Measurements from ENCODE around the gene ZNF710.
"Not testable (repeated sequence)": the region's sequence is repeated elsewhere in the genome, so short reads cannot be mapped to it uniquely, and the experiment has no call there.

ZNF710 gene

GRCh38 chr15:90060797-90061196 lies 59.7 kb downstream of the ZNF710 start:
- no peak for DNase-seq (ENCODE audit: low read depth)

GRCh38 chr15:90062023-90062442 lies 60.9 kb downstream of the ZNF710 start:
- no peak for DNase-seq (ENCODE audit: low read depth)

- no peak for DNase-seq (ENCODE audit: low read depth)
Observed at GRCh38 chr15:90062462-90062932, 61.4 kb downstream of the ZNF710 start.

- no peak for DNase-seq (ENCODE audit: low read depth)
Observed at GRCh38 chr15:90062973-90063769, 62.0 kb downstream of the ZNF710 start.

- no peak for DNase-seq (ENCODE audit: low read depth)
Observed at GRCh38 chr15:90063770-90064247, 62.7 kb downstream of the ZNF710 start.

GRCh38 chr15:90064911-90065681 lies 64.0 kb downstream of the ZNF710 start:
- DNase-seq (ENCODE audit: low read depth): no peak

GRCh38 chr15:90065682-90066049 lies 64.5 kb downstream of the ZNF710 start:
- DNase-seq (ENCODE audit: low read depth): no peak

- DNase-seq (ENCODE audit: low read depth): no peak
Observed at GRCh38 chr15:90067181-90067952, 66.2 kb downstream of the ZNF710 start.

- no peak for DNase-seq (ENCODE audit: low read depth)
Observed at GRCh38 chr15:90067953-90068606, 67.0 kb downstream of the ZNF710 start.

GRCh38 chr15:90070623-90071022 lies 69.5 kb downstream of the ZNF710 start:
- DNase-seq (ENCODE audit: low read depth): not testable (repeated sequence)

- DNase-seq (ENCODE audit: low read depth): peak; percentile 70
Observed at GRCh38 chr15:90071220-90071807, 70.2 kb downstream of the ZNF710 start.

GRCh38 chr15:90072978-90073640 lies 72.0 kb downstream of the ZNF710 start:
- no peak for DNase-seq (ENCODE audit: low read depth)

- DNase-seq (ENCODE audit: low read depth): no peak
Observed at GRCh38 chr15:90074023-90074422, 72.9 kb downstream of the ZNF710 start.

GRCh38 chr15:90074916-90075315 lies 73.8 kb downstream of the ZNF710 start:
- no peak for DNase-seq (ENCODE audit: low read depth)

- DNase-seq (ENCODE audit: low read depth): no peak
Observed at GRCh38 chr15:90075420-90076289, 74.5 kb downstream of the ZNF710 start.

- no peak for DNase-seq (ENCODE audit: low read depth)
Observed at GRCh38 chr15:90076716-90077115, 75.6 kb downstream of the ZNF710 start.

- no peak for DNase-seq (ENCODE audit: low read depth)
Observed at GRCh38 chr15:90078965-90079364, 77.8 kb downstream of the ZNF710 start.

- DNase-seq (ENCODE audit: low read depth): no peak
Observed at GRCh38 chr15:90079619-90080457, 78.7 kb downstream of the ZNF710 start.

GRCh38 chr15:90080458-90080755 lies 79.3 kb downstream of the ZNF710 start:
- no peak for DNase-seq (ENCODE audit: low read depth)

Measured in activated gamma-delta T cell treated with anti-CD3 and anti-CD28 coated beads, Interleukin-2, amount 50 U/mL, for 16 hours (primary cell).